Measurements from ENCODE around the gene MOBP.

DNA sequence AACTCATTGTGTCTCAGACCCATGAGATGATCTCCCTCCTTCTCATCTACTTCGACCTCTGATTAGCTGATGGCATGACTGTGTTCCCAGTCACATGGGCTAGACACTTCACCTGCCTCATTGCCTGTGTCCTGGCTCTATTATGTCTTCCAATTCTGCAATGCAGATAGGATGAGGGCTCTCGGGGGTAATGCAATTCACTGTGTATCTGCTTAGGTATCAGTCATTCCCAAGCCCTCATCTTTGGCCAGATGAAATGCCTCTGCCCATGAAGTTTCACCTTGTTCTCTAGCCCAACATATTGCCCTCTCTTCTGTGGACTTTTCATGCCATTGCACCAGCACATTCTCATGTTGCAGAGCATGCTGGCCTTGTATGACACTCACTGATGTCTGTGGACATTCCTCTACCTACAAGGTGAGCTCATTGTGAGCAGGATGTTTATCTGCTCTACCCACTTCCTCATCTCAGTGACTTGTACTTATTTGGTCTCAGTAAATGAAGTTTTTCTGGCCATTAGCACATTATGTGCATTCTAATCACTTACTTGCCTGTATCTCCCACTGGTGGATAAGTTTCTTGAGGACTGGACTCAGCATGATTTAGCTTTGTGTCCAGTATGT, 32.3 kb downstream of the MOBP start:
- no peak for TF ChIP-seq CTCF (conservative IDR thresholded peaks at IDR 0.05; ENCODE audit: low read depth in 2 of 2)
- TF ChIP-seq EZH2phosphoT487 (IDR thresholded peaks at IDR 0.05; ENCODE audit: unreplicated experiment) = no peak
- TF ChIP-seq POLR2AphosphoS5 (IDR thresholded peaks at IDR 0.05; ENCODE audit: low read depth) = no peak
- TF ChIP-seq REST (IDR thresholded peaks at IDR 0.05; ENCODE audit: unreplicated experiment) = no peak
- no peak for TF ChIP-seq NANOG (IDR thresholded peaks at IDR 0.05; ENCODE audit: borderline replicate concordance)
- no peak for TF ChIP-seq EZH2 (IDR thresholded peaks at IDR 0.05; ENCODE audit: low read depth, unreplicated experiment)
- TF ChIP-seq JUNB (IDR thresholded peaks at IDR 0.05; ENCODE audit: unreplicated experiment) = no peak
